ENCODE measurements around the gene AVEN.

The AVEN gene

DNA sequence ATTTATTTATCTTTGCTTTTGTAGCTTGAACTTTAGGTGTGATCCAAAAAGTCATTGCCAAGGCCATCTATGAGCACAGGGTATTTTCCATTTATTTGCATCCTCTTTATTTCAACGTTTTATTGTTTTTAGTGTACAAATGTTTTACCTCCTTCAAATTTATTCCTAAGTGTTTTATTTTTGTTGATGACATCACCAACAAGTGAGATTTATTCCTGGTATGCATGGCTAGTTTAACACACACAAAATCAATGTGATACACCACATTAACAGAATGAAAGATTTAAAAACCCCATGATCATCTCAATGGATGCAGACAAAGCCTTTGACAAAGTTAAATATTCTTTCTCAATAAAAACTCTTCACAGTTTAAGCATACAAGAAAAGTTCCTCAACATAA, 137.0 kb downstream of the AVEN start:
- Histone ChIP-seq H3K79me2 (ENCODE audit: insufficient read depth, low read length) (no peaks in the 10 kb centered on the region), H3K36me3 (ENCODE audit: insufficient read depth, low read length) (no peaks in the 10 kb centered on the region), H3K9me2 (replicated peaks; ENCODE audit: low read depth, low read length) (no peaks in the 10 kb centered on the region), H3K4me2 (ENCODE audit: low read depth, low read length, poor library complexity, severe bottlenecking) (no peak overlapping the region), H3F3A (ENCODE audit: low read depth) (no peaks in the 10 kb centered on the region), H3K4me1 (ENCODE audit: insufficient read depth, low read length, poor library complexity, severe bottlenecking) (no peaks in the 10 kb centered on the region), H3K27me3 (ENCODE audit: insufficient read depth, low read length, poor library complexity, severe bottlenecking) (no peaks in the 10 kb centered on the region), H4K20me1 (ENCODE audit: insufficient read depth, low read length, poor library complexity, severe bottlenecking) (no peaks in the 10 kb centered on the region), H3K9me3 (ENCODE audit: insufficient read depth, low read depth, low read length) (no peaks in the 10 kb centered on the region), H3K9ac (ENCODE audit: low read depth, low read length, poor library complexity, severe bottlenecking) (no peak overlapping the region), H2AFZ (ENCODE audit: low read length) (no peak overlapping the region), H3K4me3 (ENCODE audit: low read length, poor library complexity, severe bottlenecking) (no peak overlapping the region)
- no peak for TF ChIP-seq EZH2phosphoT487 (IDR thresholded peaks at IDR 0.05; ENCODE audit: borderline replicate concordance)
- TF ChIP-seq, protein P1, sequence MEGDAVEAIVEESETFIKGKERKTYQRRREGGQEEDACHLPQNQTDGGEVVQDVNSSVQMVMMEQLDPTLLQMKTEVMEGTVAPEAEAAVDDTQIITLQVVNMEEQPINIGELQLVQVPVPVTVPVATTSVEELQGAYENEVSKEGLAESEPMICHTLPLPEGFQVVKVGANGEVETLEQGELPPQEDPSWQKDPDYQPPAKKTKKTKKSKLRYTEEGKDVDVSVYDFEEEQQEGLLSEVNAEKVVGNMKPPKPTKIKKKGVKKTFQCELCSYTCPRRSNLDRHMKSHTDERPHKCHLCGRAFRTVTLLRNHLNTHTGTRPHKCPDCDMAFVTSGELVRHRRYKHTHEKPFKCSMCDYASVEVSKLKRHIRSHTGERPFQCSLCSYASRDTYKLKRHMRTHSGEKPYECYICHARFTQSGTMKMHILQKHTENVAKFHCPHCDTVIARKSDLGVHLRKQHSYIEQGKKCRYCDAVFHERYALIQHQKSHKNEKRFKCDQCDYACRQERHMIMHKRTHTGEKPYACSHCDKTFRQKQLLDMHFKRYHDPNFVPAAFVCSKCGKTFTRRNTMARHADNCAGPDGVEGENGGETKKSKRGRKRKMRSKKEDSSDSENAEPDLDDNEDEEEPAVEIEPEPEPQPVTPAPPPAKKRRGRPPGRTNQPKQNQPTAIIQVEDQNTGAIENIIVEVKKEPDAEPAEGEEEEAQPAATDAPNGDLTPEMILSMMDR (conservative IDR thresholded peaks at IDR 0.05; ENCODE audit: low read length), result no peak

DNA sequence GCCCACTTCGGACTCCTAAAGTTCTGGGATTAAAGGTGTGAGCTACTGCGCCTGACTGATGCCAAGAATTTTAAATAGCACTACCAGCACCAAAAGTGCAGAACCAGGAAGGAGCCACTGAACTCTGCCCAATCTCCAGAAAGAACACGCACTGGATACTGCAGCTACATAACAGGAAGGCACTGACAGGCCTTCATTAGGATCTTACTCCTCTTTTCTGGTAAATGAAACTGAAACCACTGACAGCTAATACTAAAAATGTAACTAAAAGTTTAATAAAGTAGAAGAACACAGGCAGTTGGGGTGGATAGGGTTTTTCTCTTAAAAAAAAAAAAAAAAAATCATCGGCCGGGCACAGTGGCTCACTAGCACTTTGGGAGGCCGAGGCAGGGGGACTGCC, 144.8 kb downstream of the AVEN start:
- Histone ChIP-seq H3K4me2 (ENCODE audit: low read depth, low read length, poor library complexity, severe bottlenecking) (no peak overlapping the region), H3K4me3 (ENCODE audit: low read length, poor library complexity, severe bottlenecking) (no peak overlapping the region), H3K9me3 (ENCODE audit: insufficient read depth, low read depth, low read length) (no peaks in the 10 kb centered on the region), H3K79me2 (ENCODE audit: insufficient read depth, low read length) (no peaks in the 10 kb centered on the region), H3K27me3 (ENCODE audit: insufficient read depth, low read length, poor library complexity, severe bottlenecking) (no peaks in the 10 kb centered on the region), H3K9me2 (replicated peaks; ENCODE audit: low read depth, low read length) (no peaks in the 10 kb centered on the region), H2AFZ (ENCODE audit: low read length) (no peak overlapping the region), H3K36me3 (ENCODE audit: insufficient read depth, low read length) (no peaks in the 10 kb centered on the region), H3F3A (ENCODE audit: low read depth) (no peaks in the 10 kb centered on the region), H4K20me1 (ENCODE audit: insufficient read depth, low read length, poor library complexity, severe bottlenecking) (no peaks in the 10 kb centered on the region), H3K4me1 (ENCODE audit: insufficient read depth, low read length, poor library complexity, severe bottlenecking) (no peaks in the 10 kb centered on the region), H3K9ac (ENCODE audit: low read depth, low read length, poor library complexity, severe bottlenecking) (no peak overlapping the region)
- TF ChIP-seq, protein P1 (conservative IDR thresholded peaks at IDR 0.05; ENCODE audit: low read length), result no peak
- no peak for TF ChIP-seq EZH2phosphoT487 (IDR thresholded peaks at IDR 0.05; ENCODE audit: borderline replicate concordance)

DNA sequence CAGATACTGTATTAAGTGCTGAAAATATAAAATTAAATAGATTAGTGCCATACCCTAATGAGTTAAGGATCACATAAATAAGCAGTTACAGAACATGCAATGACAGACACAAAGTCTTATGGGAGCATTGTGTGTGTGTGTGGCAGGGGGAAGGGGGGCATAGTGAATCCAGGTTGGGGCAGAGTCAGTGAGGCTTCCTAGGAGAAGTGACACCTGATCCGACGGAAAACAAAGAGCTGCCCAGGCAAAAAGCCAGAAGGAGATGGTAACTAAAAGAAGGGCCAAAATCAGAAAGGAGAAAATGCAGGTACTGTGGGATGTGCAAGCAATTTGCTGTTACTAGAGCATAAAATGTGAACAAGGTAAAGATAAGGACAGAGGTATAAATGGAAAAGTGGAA, 150.8 kb downstream of the AVEN start:
- Histone ChIP-seq H3K9me3 (ENCODE audit: insufficient read depth, low read depth, low read length) (no peaks in the 10 kb centered on the region), H3K4me1 (ENCODE audit: insufficient read depth, low read length, poor library complexity, severe bottlenecking) (no peaks in the 10 kb centered on the region), H3K4me2 (ENCODE audit: low read depth, low read length, poor library complexity, severe bottlenecking) (no peak overlapping the region), H3K9me2 (replicated peaks; ENCODE audit: low read depth, low read length) (no peaks in the 10 kb centered on the region), H3K27me3 (ENCODE audit: insufficient read depth, low read length, poor library complexity, severe bottlenecking) (no peaks in the 10 kb centered on the region), H3K4me3 (ENCODE audit: low read length, poor library complexity, severe bottlenecking) (no peak overlapping the region), H3K36me3 (ENCODE audit: insufficient read depth, low read length) (no peaks in the 10 kb centered on the region), H3K79me2 (ENCODE audit: insufficient read depth, low read length) (no peaks in the 10 kb centered on the region), H3K9ac (ENCODE audit: low read depth, low read length, poor library complexity, severe bottlenecking) (no peak overlapping the region), H2AFZ (ENCODE audit: low read length) (no peak overlapping the region), H4K20me1 (ENCODE audit: insufficient read depth, low read length, poor library complexity, severe bottlenecking) (no peaks in the 10 kb centered on the region), H3F3A (ENCODE audit: low read depth) (no peaks in the 10 kb centered on the region)
- TF ChIP-seq, protein P1 (conservative IDR thresholded peaks at IDR 0.05; ENCODE audit: low read length), result no peak
- no peak for TF ChIP-seq EZH2phosphoT487 (IDR thresholded peaks at IDR 0.05; ENCODE audit: borderline replicate concordance)
